Lower lobe of right lung (tissue), 2 donors: Measurements from ENCODE around the gene TMEM229B. TPM values are rescaled to one million over a fixed set of nuclear protein-coding genes. Genes with fewer than 3 reads are reported as not detected.

Experiments
- ATAC-seq, 2 donors: fragments of 200-7000 bp; cut with Tn5 transposase; one replicate each; pipeline ENCODE4 v1.9.1; 2020 to 2022; ENCODE audit warnings: mild to moderate bottlenecking in 2 of 2, moderate library complexity in 2 of 2
- DNase-seq: peaks from one replicate; pipeline ENCODE4 v3.0.0-alpha.2; 2020
- H3K27ac ChIP-seq: fragments of 200-600 bp; one replicate; pipeline ENCODE4 v1.8.0; 2022
- H3K27me3 ChIP-seq: fragments of 200-600 bp; one replicate; pipeline ENCODE4 v1.8.0; 2022; ENCODE audit warnings: low read depth
- H3K36me3 ChIP-seq: fragments of 200-600 bp; one replicate; pipeline ENCODE4 v1.8.0; 2022; ENCODE audit warnings: mild to moderate bottlenecking
- H3K4me1 ChIP-seq: fragments of 200-600 bp; one replicate; pipeline ENCODE4 v1.8.0; 2022
- H3K4me3 ChIP-seq: fragments of 200-600 bp; one replicate; pipeline ENCODE4 v1.8.0; 2022; ENCODE audit warnings: mild to moderate bottlenecking
- H3K9me3 ChIP-seq: fragments of 200-600 bp; one replicate; pipeline ENCODE4 v1.8.0; 2022
- CTCF ChIP-seq: fragments of 200-600 bp; IDR thresholded peaks from one replicate; pipeline ENCODE4 v1.8.0; 2022; ENCODE audit warnings: antibody characterized with exemption, mild to moderate bottlenecking
- intact Hi-C: fragments of 100-400 bp; cut with DNase I; formaldehyde crosslinking; loops from one replicate; pipeline ENCODE4 v1.11.0; 2022
- total RNA-seq: library from RNA; stranded (reverse); fragmentation: NEBNext Ultra II Directional; extraction: Animal tissue kit (Norgen Biotek cat#: 25700); gene quantifications from one replicate; pipeline ENCODE4 v1.2.1, GENCODE V29; 2021
- donor health status: DM: no; HTN: yes; CAD: no; lungs with severe emphysema.

The TMEM229B gene
- total RNA-seq, 1 donor from 2014 or later = 6.4 TPM

DNA sequence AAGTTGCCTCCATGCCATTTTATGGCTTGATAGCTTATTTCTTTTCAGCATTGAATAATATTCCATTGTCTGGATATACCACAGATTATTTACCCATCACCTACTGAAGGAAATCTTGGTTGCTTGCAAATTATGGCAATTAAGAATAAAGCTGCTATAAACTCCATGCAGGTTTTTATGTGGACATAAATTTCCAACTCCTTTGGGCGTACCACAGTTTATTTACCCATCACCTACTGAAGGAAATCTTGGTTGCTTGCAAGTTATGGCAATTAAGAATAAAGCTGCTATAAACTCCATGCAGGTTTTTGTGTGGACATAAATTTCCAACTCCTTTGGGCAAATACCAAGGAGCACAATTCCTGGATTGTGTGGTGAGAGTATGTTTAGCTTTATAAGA lies 32.0 kb upstream of the TMEM229B start:
- Histone ChIP-seq H3K4me1 (peaks cover 15% of the 10 kb centered on the region), H3K27ac (no peak overlapping the region), H3K27me3 (peaks cover 17% of the 10 kb centered on the region), H3K9me3 (no peaks in the 10 kb centered on the region), H3K4me3 (no peak overlapping the region), H3K36me3 (no peaks in the 10 kb centered on the region)
- no peak for TF ChIP-seq CTCF
- intact Hi-C loops = no loop called here
- DNase-seq (no peak), ATAC-seq (no peak)

DNA sequence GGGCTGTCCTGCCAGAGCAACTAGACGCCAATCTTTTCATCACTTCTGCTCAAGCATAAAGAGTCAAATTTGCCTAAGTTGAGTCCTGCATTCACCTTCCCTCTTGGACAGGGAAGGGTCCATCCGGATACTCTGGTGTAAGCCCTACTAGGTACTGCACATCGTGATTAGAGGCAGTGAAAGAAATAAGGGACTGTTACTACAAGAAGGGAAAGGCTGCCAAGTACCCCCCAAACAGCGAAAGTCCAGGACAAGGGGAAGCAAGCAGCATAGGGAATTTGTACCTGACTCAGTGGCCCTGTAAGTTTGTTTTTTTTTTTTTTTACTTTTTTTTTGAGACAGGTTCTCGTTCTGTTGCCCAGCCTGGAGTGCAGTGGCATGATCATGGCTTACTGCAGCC lies 30.9 kb upstream of the TMEM229B start:
- Histone ChIP-seq H3K27me3 (peaks cover 17% of the 10 kb centered on the region), H3K4me1 (peaks cover 17% of the 10 kb centered on the region), H3K36me3 (no peaks in the 10 kb centered on the region), H3K27ac (no peak overlapping the region), H3K4me3 (no peak overlapping the region), H3K9me3 (no peaks in the 10 kb centered on the region)
- ATAC-seq (no peak), DNase-seq (no peak)
- no peak for TF ChIP-seq CTCF
- intact Hi-C loops = no loop called here

DNA sequence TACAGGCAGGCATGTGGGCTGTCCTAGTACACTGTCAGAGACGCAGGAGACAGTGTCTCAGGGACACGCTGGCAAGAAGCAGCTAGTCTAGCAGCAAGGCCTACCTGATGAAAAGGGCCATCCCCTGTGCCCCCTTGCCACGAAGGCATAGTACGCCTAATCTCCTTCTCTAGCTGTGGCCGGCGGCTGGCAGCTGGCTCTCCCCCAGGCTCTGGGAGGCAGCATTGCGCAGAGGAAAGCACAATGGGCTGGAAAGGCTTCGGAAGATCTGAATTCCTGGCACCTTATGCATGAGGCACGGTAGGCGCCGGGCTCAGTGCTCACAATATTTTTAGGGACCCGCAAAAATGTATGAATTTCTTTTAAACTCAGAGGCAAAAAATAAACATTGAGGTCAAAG lies 28.6 kb upstream of the TMEM229B start:
- H3K36me3 ChIP-seq = no peaks in the 10 kb centered on the region
- no peak overlapping the region for H3K4me3 ChIP-seq
- TF ChIP-seq CTCF = no peak
- H3K4me1 ChIP-seq = peaks cover 21% of the 10 kb centered on the region
- peaks cover 5% of the 10 kb centered on the region for H3K27me3 ChIP-seq
- no peak overlapping the region for H3K27ac ChIP-seq
- ATAC-seq = no peak
- DNase-seq = no peak
- intact Hi-C loops = no loop called here
- H3K9me3 ChIP-seq = no peaks in the 10 kb centered on the region

GRCh38 chr14:67516676-67517075 lies 28.2 kb upstream of the TMEM229B start:
- no peak overlapping the region for H3K4me3 ChIP-seq
- H3K9me3 ChIP-seq = no peaks in the 10 kb centered on the region
- DNase-seq = no peak
- peaks cover 21% of the 10 kb centered on the region for H3K4me1 ChIP-seq
- peaks cover under 1% of the 10 kb centered on the region for H3K27me3 ChIP-seq
- no peaks in the 10 kb centered on the region for H3K36me3 ChIP-seq
- no peak overlapping the region for H3K27ac ChIP-seq
- no peak for TF ChIP-seq CTCF
- intact Hi-C loops = no loop called here
- no peak for ATAC-seq

GRCh38 chr14:67515386-67516079 lies 27.0 kb upstream of the TMEM229B start:
- H3K4me3 ChIP-seq = peak overlapping the region; percentile 93
- peak; percentile 51 for DNase-seq
- H3K36me3 ChIP-seq = no peaks in the 10 kb centered on the region
- no peak for TF ChIP-seq CTCF
- H3K27me3 ChIP-seq = no peaks in the 10 kb centered on the region
- H3K4me1 ChIP-seq = peaks cover 21% of the 10 kb centered on the region
- no peaks in the 10 kb centered on the region for H3K9me3 ChIP-seq
- intact Hi-C loops = no loop called here
- peak; percentile 30 to 49 for ATAC-seq
- peak overlapping the region; percentile 78 for H3K27ac ChIP-seq
